Measurements from ENCODE around the gene NAP1L3.

The NAP1L3 gene

DNA sequence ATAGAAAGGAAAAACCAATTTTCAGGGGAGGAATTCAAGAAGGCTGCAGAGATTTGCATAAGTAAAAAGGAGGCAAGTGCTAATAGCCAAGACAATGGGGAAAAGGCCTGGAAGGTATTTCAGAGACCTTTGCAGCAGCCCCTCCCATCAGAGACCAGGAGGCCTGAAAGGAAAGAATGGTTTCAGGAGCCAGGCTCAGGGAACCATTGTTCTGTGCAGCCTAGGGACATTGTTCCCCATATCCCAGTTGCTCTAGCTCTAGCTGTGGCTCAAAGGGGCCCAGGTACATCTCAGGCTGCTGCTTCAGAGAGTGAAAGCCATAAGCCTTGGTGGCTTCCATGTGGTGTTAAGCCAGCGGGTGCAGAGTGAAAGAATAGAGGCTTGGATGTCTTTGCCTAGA, 24.0 kb downstream of the NAP1L3 start:
- no peaks in the 10 kb centered on the region for H3K4me1 ChIP-seq
- no peaks in the 10 kb centered on the region for H3K9me3 ChIP-seq
- no peak overlapping the region for H3K4me3 ChIP-seq (ENCODE audit: low read depth, low read length)
- TF ChIP-seq, protein P1, sequence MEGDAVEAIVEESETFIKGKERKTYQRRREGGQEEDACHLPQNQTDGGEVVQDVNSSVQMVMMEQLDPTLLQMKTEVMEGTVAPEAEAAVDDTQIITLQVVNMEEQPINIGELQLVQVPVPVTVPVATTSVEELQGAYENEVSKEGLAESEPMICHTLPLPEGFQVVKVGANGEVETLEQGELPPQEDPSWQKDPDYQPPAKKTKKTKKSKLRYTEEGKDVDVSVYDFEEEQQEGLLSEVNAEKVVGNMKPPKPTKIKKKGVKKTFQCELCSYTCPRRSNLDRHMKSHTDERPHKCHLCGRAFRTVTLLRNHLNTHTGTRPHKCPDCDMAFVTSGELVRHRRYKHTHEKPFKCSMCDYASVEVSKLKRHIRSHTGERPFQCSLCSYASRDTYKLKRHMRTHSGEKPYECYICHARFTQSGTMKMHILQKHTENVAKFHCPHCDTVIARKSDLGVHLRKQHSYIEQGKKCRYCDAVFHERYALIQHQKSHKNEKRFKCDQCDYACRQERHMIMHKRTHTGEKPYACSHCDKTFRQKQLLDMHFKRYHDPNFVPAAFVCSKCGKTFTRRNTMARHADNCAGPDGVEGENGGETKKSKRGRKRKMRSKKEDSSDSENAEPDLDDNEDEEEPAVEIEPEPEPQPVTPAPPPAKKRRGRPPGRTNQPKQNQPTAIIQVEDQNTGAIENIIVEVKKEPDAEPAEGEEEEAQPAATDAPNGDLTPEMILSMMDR (IDR thresholded peaks at IDR 0.05; ENCODE audit: low read depth, low read length): no peak
- no peaks in the 10 kb centered on the region for H3K36me3 ChIP-seq
- DNase-seq: no peak
- no peaks in the 10 kb centered on the region for H3K27me3 ChIP-seq

DNA sequence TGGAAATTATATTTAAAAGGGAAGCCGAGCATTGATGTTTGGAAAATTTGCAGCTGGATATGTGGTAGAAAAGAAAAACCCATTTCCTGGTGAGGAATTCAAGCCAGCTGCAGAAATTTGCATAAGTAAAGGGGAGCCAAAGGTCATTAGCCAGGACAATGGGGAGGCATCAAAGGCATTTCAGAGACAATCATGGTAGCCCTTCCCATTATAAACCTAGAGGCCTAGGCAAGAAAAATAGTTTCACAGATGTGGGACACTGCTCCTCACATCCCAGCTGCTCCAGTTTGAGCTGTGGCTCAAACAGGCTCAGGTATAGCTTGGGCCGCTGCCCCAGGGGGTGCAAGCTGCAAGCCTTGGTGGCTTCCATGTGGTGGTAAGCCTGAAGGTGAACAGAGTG, 35.8 kb downstream of the NAP1L3 start:
- H3K4me1 ChIP-seq: no peaks in the 10 kb centered on the region
- DNase-seq: no peak
- no peaks in the 10 kb centered on the region for H3K36me3 ChIP-seq
- H3K27me3 ChIP-seq: no peaks in the 10 kb centered on the region
- no peaks in the 10 kb centered on the region for H3K9me3 ChIP-seq
- no peak overlapping the region for H3K4me3 ChIP-seq (ENCODE audit: low read depth, low read length)
- TF ChIP-seq, protein P1 (IDR thresholded peaks at IDR 0.05; ENCODE audit: low read depth, low read length): no peak

Measured in BE2C (cell line).